Gastroesophageal sphincter (tissue), 3 donors: Measurements from ENCODE around the gene HOXA1.

Source experiments
- EP300 ChIP-seq: sonication (generic); formaldehyde crosslinking; IDR thresholded peaks from one replicate; pipeline ENCODE4 v1.6.1; 2017; ENCODE audit warnings: antibody characterized with exemption, mild to moderate bottlenecking
- POLR2A ChIP-seq, 2 donors: fragments of 450-650 bp; IDR thresholded peaks; one replicate each; pipeline ENCODE4 v1.6.1; 2017; ENCODE audit warnings: antibody characterized with exemption in 2 of 2, mild to moderate bottlenecking in 2 of 2, moderate library complexity in 1 of 2
- TF ChIP-seq, protein P1 (sequence below), 4 experiments: fragments of 200-600 bp in 2 of 4; fragments of 450-650 bp in 2 of 4; sonication (generic) in 1 of 4; IDR thresholded peaks; one replicate each; pipeline ENCODE4 v1.5.1; 2017 to 2019; ENCODE audit warnings: antibody characterized with exemption in 4 of 4, mild to moderate bottlenecking in 2 of 4, moderate library complexity in 2 of 4

DNA sequence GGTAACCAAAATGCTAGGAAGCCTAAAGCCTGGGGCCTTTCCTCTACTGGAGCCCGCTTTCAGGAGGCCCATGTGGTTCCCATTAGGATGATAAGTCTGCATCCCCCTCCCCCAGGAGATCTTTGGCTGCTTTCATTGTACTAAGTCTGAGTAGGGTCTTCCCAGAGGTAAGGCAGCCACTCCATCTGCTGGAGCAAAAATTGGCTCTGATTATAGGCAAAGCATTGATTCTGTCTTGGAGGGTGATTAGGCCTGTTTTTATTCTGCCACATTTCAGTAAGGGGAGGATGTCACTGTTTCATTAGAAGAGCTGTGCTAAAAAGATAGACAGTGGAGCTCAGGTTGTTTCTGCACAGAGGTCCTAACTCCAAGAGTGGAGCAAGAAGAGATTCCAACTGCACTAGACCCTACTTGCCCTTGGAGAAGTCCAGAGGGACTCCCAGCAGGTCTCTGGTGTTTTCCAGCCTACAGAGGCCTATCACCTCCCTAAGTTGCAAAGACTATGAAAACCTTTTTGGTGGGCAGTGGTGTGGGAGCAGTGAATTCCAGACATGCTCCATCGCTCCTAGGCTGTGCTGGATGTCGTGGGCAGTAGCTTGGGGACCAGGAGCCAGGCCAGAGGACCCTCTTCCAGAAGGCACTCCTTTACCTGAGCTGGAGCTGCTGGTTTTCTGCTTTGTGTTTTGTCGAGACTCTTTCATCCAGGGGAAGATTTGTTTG lies 13.8 kb upstream of the HOXA1 start:
- TF ChIP-seq, protein P1, sequence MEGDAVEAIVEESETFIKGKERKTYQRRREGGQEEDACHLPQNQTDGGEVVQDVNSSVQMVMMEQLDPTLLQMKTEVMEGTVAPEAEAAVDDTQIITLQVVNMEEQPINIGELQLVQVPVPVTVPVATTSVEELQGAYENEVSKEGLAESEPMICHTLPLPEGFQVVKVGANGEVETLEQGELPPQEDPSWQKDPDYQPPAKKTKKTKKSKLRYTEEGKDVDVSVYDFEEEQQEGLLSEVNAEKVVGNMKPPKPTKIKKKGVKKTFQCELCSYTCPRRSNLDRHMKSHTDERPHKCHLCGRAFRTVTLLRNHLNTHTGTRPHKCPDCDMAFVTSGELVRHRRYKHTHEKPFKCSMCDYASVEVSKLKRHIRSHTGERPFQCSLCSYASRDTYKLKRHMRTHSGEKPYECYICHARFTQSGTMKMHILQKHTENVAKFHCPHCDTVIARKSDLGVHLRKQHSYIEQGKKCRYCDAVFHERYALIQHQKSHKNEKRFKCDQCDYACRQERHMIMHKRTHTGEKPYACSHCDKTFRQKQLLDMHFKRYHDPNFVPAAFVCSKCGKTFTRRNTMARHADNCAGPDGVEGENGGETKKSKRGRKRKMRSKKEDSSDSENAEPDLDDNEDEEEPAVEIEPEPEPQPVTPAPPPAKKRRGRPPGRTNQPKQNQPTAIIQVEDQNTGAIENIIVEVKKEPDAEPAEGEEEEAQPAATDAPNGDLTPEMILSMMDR (IDR thresholded peaks at IDR 0.05), result no peak
- TF ChIP-seq POLR2A (IDR thresholded peaks at IDR 0.05) (no peak), EP300 (no peak)
